HEK293T (cell line): Measurements from ENCODE around the gene DMD.

Experiments
- FOXM1 ChIP-seq: fragments of 450-650 bp; IDR thresholded peaks from 2 replicates; pipeline ENCODE4 v1.6.1; 2017; ENCODE audit warnings: mild to moderate bottlenecking, borderline replicate concordance
- HDGF ChIP-seq: fragments of 450-650 bp; IDR thresholded peaks from 2 replicates; pipeline ENCODE4 v1.6.1; 2017; ENCODE audit warnings: antibody characterized with exemption, borderline replicate concordance

- TF ChIP-seq HDGF (no peak), FOXM1 (no peak)
Observed at GRCh38 chrX:31981546-31982062, 1229.7 kb downstream of the DMD start.
